ENCODE measurements around the gene LYRM1.

Gene LYRM1

GRCh38 chr16:20873331-20873730 lies 27.2 kb upstream of the LYRM1 start:
- DNase-seq: no peak

- DNase-seq: no peak
Measured at GRCh38 chr16:20874088-20874581, 26.4 kb upstream of the LYRM1 start.

- no peak for DNase-seq
Measured at GRCh38 chr16:20875355-20875650, 25.3 kb upstream of the LYRM1 start.

DNA sequence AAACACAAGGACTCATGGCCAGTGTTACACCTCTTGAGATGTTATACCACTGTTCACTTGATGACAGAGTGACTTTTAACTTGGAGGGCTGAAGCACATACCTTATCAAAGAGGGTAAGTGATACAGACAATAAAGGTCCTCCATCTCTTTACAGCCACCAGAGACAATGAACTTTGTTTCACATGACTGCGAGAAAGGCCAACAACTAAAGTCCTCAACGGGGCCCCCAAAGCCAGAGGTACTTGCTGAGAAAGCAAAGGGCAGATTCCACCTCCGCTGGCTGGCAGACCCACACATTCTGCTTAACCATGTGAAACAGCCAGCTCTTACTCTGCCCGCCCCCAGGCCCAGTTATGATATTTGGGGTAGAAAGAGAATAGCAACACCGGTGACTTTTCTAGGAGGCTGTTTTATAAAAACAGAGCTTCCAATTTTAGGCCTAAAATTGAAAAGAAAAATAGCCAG lies 21.9 kb upstream of the LYRM1 start:
- no peak for DNase-seq

DNA sequence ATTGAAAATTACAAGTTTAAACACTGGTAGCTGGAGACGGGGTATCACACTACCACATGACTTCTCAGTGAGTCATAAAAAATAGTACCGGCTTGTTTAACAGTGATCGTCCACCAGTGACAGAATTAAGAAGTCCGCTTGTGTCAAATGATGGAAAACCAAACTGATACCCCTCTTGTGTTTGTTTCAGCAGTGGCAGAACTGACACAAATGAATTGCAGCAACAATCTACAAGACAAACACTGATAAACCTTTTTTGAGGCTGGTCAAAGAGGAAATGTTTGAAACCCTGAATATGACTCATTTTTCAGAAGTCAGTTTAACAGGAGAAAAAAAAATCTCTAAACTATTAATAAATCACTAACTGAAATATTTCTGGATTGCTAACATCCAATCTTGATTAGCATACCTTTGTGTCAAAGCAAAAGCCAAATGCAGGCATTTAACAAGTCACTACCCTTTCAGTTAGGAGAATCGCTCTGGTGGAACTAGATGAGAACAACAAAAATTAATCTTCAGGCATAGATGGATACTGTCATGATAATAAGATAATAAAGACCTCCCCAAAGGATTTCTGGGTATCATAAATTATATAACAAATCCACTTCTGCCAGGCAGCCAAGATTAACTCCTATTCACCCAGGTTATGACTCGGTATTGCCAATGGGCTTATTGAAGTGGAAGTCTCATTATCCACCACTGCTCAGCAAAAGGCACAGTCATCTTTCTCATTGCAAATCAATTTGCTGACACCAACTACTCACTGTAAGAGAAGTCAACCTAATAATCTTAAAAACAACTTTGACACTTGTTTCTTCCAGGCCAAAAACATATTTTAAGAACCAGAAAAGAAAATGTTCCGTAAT lies 21.2 kb upstream of the LYRM1 start:
- no peak for DNase-seq

DNA sequence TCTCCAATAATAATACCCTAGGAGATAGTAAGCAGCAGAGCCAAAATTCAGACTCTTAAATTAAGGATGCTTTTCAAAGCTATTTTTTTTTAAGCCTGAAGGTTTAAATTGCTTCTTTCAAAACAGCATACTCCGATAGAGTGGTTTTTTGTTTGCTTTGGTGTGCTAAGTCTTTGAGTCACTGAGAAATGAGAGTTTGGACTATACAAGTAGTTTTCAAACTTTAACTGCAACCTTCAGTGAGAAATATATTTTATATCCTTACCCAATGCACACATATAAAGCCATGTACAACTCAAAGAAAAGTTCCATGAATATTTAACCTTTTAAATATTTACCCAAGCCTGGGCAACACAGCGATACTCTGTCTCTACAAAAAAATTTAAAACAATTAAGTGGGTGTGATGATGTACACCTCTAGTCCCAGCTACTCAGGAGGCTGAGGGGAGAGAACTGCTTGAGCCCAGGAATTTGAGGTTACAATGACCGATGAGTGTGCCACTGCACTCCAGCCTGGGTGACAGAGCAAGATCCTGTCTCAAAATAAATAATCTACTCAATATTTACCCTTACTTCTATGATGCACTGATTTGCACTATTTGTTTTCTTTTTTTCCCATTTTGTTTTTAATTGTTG lies 19.6 kb upstream of the LYRM1 start:
- no peak for DNase-seq

GRCh38 chr16:20881503-20881878 lies 19.1 kb upstream of the LYRM1 start:
- DNase-seq: no peak

DNA sequence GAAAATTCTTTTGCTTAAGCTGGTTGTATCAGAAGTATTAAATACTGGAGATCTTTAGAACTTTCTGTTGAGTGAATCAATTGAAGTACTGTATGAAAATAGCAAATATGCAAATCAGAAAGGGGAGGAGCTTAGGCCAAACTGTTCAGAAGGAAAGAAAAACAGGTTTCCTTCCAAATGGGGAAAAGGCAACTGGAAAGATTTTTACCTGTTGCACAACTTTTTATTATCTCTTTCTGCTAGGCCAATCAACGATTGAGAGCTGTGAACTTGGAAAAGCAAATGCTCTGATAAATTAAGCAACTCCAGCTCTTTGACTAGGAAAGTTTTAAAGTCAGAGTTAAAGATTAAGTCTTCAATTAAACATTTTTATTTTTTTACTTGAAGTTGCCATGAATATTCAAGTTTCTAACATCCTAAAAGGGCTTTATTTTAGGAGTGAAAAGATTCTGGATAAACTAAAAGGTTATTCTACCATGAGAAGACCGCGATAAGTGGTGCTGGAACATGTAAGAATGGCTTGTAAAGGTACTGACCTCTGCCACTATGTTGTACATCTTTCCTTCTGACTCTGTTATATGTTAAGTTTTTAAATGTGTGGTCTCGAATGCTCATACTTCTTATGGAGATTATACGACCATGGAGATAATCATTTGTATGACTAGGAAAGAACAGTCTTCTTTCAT lies 16.9 kb upstream of the LYRM1 start:
- no peak for DNase-seq

DNA sequence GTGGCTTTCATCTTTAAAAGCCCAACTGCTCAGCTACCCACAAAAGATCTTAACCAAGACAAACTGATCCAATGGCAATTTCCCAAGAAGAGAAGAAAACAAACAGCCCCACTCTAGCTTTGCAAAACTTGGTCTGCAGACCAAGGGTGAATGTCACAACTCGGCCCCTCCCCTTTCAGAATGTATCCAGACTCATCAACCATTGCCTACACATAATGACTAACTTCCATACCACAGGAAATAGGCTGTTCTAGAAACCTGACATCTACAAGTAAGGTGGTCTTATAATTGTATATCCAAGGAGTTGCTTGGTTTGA lies 16.4 kb upstream of the LYRM1 start:
- no peak for DNase-seq

DNA sequence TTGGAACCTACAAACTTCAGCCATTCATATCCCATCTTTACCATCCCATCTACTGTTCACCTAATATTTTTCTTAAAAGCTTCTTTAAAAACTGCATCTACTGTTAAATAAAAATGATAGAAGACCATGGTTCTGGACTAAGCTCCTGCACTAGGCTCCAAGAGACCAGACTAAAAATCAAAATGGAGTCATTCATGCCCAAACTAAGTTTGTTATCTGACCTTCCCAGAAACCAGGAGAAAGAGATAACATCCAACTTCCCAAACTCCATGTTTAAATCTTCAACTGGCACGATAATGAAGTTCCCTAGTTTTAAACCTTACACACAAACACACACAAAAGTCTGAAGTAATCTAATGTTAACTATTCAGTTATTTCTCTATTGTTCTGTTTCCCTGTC lies 14.3 kb upstream of the LYRM1 start:
- no peak for DNase-seq

- no peak for DNase-seq
Measured at GRCh38 chr16:20887207-20887606, 13.4 kb upstream of the LYRM1 start.

GRCh38 chr16:20889625-20890275 lies 10.8 kb upstream of the LYRM1 start:
- no peak for DNase-seq

DNA sequence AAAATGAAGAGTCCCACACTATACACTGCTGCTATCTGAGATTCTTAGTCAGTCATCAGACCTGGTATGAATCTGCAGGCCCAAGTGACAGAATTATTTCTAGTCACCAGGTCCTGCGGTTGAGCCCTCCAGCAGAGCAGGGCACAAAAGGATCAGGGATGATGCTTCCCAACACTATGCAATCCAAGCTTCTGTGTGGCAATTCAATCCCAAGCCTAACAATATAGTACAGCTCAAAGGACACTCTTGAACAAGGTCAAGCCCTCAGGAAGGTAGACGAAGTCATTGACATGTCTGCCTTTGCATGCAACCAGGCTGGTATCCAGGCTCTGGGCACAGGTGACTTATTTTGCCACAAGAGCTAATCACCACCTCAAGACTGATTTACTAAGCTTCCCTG lies 6.2 kb upstream of the LYRM1 start:
- no peak for DNase-seq

GRCh38 chr16:20897253-20897897 lies 3.2 kb upstream of the LYRM1 start:
- DNase-seq: no peak

DNA sequence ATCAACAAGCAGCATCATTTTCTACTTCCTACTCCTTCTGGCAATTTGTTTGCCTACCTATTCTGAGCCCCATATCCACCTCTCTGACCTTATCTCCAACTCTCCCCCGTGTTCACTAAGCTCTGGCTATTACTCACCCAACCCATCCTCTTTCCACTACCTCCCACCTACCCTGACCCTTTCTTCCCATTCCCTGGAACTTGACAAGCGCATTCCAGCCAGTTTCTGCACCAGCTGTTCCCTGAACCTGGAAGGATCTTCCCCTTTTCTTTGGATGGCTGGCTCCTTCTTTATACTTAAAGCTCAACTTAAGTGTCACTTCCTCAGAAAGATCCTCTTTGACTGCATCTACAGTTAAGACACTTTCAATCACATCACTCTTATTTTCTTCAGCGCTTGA lies 2.6 kb upstream of the LYRM1 start:
- DNase-seq: no peak

GRCh38 chr16:20899071-20899470 lies 1.5 kb upstream of the LYRM1 start:
- DNase-seq: no peak

DNA sequence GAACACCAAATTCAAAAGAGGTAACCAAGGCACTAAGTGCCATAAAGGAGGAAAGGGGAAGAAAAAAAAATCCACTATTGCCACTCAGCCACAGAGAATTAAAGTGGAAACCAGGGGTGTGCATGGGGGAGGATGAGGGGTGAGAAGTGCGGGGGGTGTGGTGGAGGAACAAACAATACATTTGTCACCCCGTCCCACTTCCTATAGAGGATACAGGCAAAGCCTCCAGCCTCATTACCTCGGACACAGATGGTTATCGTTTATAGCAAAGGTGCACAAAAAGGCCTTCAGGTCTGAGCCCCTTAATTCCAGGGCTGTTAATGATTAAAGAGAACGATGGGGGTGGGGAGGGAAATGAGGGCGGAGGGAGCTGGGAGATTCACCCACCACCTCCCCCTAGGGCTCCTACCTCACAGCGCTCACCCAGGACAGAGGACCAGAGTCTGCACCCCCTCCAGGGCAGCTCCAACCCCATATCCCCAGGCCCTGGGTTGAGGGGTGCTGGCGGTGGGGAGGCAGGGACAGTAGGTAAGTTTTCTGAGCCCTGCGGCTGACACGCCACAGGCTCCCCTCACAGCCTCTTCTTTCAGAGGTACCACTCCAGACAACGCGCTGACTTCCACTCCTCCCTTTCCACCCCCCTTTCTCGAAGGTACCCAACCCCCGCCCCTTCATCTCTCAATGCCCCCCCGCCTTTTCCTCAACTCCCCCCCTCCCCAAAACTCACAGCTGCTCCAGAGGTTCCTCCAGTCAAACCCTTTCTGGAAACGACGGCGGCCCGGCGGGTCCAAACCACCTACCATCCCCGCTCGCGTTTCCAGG lies 883 bp upstream of the LYRM1 start:
- DNase-seq: no peak

- no peak for DNase-seq
Measured at GRCh38 chr16:20901068-20901435, 481 bp downstream of the LYRM1 start.

DNA sequence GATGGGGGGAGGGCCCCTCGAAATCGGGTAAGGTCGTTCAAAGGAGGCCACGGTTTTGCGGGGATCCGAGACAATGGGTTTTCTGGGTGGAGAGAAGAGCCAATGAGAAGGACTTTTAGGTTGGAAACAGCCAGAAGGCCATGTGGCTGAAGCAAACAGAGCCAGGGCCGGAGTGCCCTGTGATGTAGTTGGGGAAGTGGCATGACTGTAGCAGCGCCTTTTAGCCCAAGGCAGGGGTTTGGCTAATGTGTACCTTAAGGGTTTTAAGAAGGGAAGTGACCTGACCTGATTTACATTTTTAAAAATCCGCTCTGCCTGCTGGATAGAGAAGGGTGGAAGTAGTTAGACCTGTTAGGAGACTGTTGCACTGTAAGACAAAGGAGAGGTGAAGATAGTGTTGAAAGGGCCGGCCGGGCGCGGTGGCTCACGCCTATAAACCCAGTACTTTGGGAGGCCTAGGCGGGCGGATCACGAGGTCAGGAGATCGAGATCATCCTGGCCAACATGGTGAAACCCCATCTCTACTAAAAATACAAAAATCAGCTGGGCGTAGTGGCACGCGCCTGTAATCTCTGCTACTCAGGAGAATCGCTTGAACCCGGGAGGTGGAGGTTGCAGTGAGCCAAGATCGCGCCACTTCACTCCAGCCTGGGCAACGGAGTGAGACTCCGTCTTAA lies 1.0 kb downstream of the LYRM1 start:
- peak; percentile 30 for DNase-seq

GRCh38 chr16:20902426-20902825 lies 1.9 kb downstream of the LYRM1 start:
- no peak for DNase-seq

DNA sequence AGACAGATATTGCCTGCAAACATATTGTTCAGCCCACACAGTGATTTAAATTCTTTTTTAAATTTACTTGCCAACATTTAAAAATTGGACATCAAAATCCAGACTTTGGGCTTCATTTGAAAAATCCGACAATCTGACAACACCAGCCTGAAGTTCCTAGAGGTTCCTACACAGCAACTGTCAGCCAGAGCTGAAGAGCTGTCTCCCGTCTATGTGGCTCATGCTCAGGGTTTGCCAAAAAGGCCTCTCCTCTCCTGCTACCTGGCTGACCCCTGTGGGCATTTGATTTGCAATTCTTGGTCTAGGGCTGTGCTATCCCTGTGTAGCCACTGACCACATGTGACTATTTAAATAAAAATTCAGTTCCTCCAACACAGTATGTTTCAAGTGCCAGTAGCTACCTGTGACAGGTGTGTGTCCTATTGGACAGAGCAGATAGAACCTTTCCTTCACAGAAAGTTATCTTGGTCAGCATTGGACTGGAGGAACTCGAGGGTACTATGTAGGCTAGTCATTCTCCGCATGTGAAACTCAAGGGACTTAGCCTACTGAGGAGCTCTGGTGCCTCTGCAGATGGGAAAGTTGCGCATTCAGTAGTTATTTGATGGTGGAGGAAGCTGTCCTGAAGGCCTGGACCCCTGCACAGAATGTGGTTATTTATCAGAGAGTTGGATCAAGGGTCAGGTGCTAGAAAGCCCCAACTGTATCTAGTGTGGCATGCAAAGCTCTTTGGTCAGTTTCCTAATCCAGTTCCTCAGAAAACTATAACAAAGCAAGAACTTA lies 2.7 kb downstream of the LYRM1 start:
- no peak for DNase-seq

Measured in NCI-H446 treated with DMSO at 0.1 percent for 48 hours (cell line).